Measurements from ENCODE around the gene MED15.
"Not testable (repeated sequence)": the region's sequence is repeated elsewhere in the genome, so short reads cannot be mapped to it uniquely, and the experiment has no call there.

MED15 gene

DNA sequence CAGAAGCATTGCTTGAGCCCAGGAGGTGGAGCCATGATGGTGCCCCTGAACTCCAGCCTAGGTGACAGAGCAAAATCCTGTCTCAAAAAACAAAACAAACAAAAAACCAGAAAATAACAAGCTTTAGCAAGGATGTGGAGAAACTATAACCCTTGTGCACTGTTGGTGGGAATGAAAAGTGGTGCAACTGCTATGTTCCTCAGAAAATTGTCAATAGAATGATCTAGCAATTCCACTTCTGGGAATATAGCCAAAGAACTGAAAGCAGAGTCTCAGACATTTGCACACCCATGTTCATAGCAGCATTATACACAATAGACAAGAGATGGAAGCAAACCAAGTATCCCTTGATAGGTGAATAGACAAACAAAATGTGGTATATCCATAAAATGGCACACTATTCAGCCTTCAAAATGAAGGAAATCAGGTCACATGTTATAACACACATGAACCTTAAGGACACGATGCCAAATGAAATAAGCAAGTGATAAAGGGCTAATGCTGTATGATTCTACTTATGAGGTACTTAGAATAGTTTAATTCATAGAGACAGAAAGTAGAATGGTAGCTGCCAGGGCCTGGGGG, 27.7 kb upstream of the MED15 start:
- in situ Hi-C loops (cut with MboI; ENCODE audit: low sequenced_read_pairs), result no loop called here

DNA sequence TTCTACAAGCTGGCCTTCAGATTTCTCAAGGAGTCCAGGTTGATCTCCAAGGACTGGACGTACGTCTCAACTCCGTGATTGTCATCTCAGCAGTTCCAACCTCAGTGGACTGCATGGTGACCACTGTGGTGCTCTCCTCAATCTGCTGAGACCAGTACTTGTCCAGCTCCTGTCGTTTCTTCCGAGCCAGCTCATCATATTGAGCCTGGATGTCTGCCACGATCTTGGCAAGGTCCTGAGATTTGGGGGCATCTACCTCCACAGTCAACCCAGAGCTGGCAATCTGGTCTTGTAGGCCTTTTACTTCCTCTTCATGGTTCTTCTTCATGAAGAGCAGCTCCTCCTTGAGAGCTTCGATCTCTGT, 24.3 kb upstream of the MED15 start:
- in situ Hi-C loops (cut with MboI; ENCODE audit: low sequenced_read_pairs), result not testable (repeated sequence)

DNA sequence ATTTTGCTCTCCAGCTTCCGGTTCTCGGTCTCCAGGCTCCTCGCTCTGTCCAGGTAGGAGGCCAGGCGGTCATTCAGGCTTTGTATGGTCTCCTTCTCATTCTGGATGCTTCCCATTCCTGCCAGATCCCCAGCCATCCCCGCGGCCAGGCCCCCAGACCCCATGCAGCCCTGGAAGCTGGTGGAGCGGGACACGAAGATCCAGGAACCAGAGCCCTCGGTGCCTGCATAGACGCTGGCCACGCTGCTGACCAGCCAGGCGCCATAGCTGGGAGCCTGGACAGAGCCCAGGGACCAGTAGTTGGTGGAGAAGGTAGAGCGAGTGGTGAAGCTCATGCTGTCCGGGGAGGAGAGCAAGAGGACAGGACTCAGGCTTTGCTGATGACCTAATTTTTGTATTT, 23.6 kb upstream of the MED15 start:
- in situ Hi-C loops (cut with MboI; ENCODE audit: low sequenced_read_pairs), result no loop called here

DNA sequence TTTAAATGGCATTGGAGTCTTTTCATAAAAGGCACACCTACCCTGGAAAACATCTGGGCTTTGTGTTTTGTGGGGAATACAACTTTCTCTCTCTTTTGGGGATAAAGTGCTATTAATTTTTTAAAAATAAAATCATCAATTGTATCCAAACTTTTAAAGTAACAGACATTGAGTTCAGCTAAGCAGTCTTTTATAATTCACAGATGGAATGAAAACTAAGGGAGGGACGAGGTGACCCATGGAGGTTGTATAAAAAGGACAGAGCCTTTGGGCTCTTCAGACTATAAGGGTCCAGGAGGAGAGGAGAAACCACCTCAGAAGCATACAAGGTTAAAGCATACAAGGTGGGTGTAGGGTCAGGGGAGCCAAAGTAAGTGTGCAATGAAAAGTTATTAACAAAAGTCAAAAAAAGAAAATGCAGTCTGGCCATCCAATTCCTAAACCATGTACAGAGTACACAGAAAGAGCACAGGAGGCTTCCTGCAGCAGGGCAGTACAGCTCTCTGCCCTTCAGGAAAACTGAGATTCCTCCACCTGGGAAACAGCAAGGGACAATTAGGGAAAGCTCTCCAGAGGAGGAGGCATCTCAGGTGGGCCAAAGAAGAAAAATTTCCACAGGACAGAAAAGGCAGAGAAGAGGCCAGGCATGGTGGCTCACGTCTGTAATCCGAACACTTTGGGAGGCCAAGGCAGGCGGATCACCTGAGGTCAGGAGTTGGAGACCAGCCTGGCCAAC, 22.3 kb upstream of the MED15 start:
- in situ Hi-C loops (cut with MboI; ENCODE audit: low sequenced_read_pairs), result no loop called here

DNA sequence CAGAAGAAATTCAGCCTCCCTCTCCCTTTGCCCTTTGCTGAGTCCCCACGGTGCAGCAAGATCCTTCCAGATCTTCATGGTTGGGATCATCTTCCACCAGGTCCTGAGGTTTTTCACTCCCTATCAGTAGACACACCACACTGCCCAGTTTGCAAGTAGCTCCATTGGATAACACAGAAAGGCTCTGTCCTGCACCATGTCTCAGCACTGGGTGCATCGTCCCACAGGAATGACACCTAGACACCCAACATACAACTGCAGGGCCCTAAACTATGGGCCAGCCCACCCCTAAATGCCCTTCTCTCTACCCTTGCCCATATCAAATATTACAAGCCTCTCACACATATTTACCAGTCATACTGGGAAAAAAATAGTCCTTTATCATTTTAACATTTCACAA, 21.2 kb upstream of the MED15 start:
- in situ Hi-C loops (cut with MboI; ENCODE audit: low sequenced_read_pairs), result no loop called here

DNA sequence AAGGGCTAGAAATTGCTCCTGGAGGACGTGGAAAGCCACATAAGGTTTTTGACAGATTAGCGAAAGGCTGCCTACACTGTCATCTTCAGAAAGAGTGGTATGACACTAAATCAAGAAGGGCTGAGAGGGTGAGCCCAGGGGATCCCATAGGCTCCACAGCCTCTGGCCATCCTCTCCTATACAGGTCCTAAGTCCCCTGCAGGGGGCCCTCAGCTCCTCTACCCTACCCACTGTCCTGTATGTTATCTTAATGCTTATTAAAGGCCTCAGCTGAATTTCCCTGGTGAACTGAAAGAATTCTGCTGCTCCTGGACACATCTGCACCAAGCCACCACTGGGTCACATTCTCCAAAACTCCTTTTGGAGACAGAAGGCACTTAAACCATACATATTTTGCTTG, 19.7 kb upstream of the MED15 start:
- in situ Hi-C loops (cut with MboI; ENCODE audit: low sequenced_read_pairs), result no loop called here

DNA sequence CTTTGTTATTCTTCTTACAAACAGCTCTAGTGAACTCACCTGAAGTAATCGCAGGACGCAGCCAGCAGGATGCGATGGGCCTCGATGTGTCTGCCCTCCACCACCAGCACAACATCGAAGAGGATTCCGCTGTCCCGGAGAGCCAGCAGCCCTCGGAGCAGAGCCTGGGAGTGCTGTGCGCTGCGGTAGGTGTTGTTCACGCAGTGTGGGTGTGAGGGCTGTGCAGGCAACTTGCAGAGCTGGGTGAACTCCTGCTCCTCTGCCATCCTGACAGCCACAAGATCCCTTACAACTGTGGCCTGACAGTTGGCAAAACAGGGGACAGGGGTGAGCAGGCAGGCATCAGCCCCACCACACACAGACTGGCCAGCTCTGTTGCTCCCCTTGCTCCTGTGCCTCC, 18.5 kb upstream of the MED15 start:
- in situ Hi-C loops (cut with MboI; ENCODE audit: low sequenced_read_pairs), result no loop called here

DNA sequence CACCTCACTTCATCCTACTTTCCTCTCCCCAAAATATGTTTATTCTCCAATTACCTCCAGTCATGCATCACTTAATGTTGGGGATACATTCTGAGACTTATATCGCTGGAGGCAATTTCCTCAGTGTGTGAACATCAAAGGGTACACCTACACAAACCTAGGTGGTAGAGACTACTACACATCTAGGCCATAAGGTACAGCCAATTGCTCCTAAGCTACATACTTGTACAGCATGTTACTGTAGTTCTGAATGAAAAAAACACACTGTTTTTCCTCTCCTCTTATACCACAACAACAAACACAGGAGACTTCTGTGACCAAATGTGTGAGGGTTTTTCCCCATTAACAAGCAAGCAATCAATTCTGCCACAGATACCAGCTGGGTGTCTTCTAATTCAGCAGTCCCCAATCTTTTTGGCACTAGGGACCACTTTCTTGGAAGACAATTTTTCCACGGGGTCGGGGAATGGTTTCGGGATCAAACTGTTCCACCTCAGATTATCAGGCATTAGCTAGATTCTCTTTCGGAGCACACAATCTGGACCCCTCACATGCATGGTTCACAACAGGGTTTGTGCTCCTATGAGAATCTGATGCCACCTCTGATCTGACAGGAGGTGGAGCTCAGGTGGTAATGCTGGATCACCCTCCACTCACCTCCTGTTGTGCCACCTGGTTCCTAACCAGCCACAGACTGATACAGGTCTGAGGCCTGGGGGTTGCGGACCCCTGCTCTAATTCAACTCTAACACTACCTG, 17.0 kb upstream of the MED15 start:
- in situ Hi-C loops (cut with MboI; ENCODE audit: low sequenced_read_pairs), result no loop called here

DNA sequence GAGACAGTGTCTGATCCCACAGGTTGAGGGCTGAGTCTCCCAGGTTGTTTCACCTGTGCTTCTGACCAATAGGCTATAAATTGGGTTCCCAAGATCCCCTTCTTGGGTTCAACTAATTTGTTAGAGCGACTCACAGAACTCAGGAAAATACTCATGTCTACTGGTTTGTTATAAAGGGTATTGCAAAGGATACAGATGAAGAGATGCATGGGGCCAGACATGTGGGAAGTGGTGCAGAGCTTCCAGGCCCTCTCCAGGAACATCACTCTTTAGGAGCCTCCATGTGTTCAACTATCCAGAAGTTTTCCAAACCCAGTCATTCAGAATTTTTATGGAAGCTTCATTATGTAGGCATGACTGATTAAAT, 16.5 kb upstream of the MED15 start:
- in situ Hi-C loops (cut with MboI; ENCODE audit: low sequenced_read_pairs), result no loop called here

DNA sequence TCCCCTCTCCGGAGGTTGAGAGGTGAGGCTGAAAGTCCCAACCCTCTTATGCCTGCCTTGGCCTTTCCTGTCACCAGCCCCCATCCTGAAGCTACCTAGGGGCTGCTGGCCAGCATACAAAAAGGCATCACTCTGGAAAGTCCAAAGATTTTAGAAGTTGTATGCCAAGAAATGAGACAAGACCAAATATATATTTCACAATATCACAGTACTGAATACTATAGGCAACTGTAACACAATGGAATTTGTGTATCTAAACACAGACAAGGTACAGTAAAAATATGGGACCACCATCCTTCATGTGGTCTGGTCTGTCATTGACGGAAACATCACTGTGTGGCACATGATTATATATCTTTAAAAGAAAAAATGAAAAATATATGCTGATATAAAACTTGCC, 16.1 kb upstream of the MED15 start:
- in situ Hi-C loops (cut with MboI; ENCODE audit: low sequenced_read_pairs), result no loop called here

DNA sequence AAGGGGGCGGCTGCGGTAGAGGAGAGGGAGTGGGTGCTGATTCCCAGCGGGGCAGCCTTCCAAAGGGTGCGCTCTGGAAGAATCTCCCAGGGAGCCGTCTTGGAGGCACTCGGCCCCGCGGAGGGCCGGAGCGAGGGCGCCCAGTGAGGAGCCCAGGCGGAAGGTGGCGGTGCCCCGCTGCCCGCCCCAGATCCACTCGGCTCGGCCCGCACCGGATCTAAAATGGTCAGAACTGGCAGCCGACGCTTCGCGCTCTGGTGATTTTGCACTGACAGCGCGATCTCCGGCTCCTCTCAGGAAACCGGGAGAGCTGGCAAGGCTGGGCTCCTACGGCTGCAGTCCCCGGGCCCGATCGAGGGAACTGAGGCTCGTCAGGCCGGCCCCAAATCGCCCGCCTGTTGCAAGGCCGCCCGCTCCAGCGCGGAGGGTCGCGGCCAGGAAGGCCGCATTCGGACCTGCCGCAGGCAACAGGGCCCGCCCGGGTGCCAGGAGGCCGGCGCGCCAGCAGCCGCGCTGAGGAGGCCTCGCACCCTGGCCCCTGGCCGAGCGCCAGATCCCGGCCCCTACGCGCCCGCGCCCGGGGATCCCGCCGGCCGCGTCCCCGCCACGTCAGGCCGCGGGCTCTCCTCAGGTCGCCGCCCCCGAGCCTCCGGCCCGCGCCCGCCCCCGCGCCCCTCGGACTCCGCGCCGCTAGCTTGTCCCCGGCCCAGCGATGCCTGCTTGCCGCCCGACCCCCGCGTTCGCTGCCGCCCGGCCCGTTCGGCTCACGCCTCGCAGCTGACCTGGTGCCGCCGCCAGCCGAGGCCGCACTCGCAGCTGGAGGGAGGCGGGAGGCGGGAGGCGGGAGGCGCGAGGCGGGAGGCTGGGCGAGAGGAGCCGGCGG, 12.2 kb upstream of the MED15 start, which contains the start of gene KLHL22:
Gene KLHL22, minus strand, starts transcription at position 818 of the 883 bp plus-strand sequence. CDS start 6,584 bp downstream, outside the sequence.
- in situ Hi-C loops (cut with MboI; ENCODE audit: low sequenced_read_pairs), result no loop called here

DNA sequence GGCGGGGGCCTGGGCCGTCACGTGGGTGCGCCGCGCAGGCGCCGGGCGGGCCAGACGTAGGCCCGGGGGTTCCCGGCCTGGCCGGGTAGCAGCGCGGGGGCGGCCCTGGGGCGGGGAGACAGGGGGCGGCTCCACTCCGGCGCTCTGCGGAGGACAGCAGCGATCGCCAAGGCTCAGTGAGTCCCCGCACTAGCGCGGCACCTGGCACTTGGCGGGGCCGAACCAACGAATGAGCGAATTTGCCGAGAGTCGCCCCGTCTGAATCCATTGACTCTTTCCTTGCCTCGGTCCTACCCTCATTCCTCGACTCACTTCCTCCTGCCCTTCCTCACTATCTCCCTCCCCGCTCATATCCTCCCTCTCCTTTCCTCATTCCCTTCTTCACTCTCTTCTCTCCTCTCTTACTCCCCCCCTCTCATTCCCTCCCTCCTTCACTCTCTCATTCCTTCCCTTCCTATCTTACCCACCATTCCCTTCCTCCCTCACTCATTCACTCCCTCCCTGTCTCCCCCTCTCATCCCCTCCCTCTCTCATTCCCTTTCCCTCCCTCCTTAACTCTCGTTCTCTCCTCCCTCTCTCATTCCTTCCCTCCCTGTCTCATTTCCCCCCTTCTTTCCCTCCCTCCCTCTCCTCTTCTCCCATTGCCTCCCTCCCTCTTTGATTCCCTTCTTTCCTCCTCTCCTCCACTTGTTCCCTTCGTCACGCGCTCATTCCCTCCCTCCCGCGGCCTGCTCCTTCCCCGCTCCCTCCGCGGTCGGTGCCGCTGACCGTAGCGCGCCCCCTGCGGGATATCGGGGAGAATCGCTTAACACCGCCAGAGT, 11.3 kb upstream of the MED15 start:
- in situ Hi-C loops (cut with MboI; ENCODE audit: low sequenced_read_pairs), result no loop called here

DNA sequence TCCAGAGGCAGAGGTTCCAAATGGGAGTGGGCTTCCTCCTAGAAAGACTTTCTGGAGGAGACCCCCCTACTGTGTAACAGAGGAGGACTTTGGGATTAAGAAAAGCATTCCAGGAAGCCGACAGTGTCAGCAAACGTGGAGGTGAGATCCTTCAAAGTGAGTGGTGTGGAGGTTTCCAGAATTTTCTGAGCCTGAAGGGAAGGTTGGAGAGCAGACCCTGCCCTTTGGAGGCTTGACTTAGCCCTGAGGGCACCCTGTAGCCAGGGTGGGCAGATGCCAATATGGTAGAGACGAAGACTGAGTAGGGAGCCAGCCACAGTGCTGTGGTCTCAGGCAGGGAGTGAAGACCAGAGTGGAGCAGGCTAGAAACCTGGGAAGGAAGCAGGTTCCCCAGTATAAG, 10.0 kb upstream of the MED15 start:
- in situ Hi-C loops (cut with MboI; ENCODE audit: low sequenced_read_pairs), result no loop called here

DNA sequence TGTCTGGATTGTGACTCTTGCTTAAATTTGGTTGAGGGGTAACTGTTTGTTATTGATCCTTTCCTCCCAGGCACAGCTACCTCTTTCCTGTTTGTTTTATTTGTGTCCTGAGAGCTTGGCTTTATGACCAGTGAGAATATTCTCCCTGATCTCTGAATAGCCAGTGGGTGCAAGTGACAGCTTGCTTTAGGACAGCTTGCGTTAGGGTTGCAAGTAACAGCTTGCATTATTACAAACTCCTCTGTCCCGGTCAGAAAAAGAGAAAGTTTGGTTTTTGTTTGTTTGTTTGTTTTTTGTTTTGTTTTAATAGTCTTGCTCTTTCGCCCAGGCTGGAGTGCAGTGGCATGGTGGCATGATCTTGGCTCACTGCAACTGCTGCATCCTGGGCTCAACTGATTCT, 8.5 kb upstream of the MED15 start:
- in situ Hi-C loops (cut with MboI; ENCODE audit: low sequenced_read_pairs), result no loop called here

DNA sequence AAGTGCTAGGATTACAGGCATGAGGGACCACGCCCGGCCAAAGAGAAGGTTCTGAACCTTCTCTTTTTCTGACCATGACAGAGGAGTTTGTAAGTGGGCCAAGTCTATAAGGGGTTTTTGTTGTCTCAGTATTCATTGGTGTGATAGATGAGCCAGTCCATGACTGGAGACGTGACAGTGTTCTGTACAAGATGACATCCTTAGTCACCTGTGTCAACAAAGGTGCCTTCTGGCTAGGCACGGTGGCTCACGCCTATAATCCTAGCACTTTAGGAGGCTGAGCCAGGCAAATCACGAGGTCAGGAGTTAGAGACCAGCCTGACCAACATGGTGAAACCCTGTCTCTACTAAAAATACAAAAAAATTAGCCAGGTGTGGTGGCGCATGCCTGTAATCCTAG, 7.6 kb upstream of the MED15 start:
- in situ Hi-C loops (cut with MboI; ENCODE audit: low sequenced_read_pairs), result no loop called here

DNA sequence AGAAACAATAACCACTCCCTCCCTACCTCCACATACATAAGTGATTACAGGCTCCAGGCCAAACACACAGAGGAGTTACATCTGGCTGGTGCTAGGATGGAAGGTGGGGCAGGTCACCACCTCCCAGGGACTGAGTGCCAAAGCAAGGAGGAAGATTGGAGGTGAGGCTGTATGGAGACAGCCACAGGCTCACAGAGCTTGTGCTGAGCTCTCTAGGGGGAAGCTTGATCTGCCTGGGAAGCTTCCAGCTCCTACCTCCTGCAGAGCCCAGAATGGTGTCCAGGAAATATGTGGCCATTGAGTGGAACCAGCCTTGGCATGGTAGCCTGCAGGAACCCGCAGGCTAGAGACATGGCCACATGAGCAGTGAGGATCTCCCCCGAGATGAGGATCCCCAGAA, 3.6 kb upstream of the MED15 start:
- in situ Hi-C loops (cut with MboI; ENCODE audit: low sequenced_read_pairs), result no loop called here

DNA sequence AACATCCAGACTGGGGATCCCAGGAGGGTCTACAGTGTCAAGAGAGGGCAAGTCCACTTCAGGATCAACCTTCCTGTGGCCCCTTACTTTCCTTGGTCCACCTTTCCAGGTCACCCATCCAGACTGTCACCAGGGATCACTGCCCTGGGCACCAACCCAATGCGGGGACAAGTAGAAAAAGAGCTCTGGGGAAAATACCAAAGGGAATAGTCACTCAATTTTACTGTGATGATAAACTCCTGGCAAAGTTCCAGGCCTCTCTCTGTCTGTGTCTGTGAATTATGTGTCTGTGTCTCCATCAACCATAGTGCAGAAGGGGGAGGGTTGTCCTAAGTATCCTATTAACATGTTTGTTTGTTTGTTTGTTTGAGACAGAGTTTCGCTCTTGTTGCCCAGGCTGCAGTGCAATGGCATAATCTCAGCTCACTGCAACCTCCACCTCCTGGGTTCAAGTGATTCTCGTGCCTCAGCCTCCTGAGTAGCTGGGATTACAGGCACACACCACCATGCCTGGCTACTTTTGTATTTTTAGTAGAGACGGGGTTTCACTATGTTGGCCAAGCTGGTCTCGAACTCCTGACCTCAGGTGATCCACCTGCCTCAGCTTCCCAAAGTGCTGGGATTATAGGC, 3.0 kb upstream of the MED15 start:
- in situ Hi-C loops (cut with MboI; ENCODE audit: low sequenced_read_pairs), result not testable (repeated sequence)

DNA sequence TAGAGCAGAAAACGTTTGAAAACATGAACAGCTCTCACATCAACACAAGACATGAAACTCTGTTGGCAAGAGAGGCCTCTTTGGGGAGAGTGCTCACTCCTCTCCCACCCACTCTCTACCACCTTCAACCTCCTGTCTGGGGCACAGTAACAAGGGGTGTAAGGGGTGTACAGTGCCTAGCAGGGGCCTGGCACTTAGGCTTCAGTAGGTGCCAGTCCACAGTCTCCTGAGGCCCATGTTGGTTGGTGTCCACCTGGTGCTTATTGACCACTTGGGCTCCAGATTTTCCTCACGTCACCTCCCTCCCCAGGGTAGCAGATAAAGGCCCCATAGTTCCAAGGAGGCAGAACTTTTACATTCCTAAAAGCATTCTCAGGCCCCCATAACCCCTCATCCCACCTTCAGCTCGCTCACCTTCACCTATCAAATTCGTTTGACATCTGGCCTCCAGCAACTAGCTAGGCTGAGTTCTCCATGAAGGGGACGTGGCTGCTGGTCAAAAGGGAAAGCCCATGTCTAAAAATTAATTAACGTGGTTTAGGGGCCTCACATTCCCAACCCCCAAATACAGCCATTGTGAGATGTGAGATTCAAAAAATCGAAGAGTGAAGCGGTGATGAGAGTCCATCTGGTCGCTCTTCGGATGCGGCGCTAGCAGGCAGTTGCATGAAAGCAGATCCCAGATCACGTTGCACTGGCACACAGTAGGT, 712 bp upstream of the MED15 start:
- in situ Hi-C loops (cut with MboI; ENCODE audit: low sequenced_read_pairs), result no loop called here

DNA sequence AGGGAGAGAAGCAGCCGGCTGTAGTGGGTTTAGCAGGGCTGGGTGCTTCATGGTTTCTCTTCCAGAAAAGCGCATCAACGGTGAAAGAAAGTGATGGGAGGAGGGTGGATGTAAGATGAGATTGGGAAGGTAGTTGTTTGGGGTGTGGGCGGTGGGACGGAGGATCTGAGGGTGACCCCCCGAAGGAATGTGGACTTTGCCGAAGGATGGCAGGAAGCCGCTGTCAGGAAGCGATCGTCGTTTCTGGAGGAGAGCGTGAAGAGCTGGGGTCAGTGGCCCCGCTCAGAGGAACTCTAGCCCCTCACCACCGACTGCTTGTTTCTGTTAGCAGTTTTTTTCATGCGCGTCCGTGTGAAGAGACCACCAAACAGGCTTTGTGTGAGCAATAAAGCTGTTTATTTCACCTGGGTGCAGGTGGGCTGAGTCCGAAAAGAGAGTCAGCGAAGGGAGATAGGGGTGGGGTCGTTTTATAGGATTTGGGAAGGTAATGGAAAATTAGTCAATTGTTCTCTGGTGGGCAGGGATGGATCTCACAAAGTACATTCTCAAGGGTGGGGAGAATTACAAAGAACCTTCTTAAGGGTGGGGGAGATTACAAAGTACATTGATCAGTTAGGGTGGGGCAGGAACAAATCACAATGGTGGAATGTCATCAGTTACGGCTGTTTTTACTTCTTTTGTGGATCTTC, 801 bp downstream of the MED15 start:
- in situ Hi-C loops (cut with MboI; ENCODE audit: low sequenced_read_pairs), result not testable (repeated sequence)

Data from HL-60/S4 treated with phorbol 12-myristate 13-acetate at 8.2 ng/mL for 4 days and 3 days (cell line).